Endothelial cell of umbilical vein (primary cell): ENCODE measurements around the gene NAT16.

Experiments used
- GATA2 ChIP-seq: IDR thresholded peaks from 2 replicates; pipeline ENCODE4 v1.7.0; 2011; ENCODE audit warnings: low read depth, mild to moderate bottlenecking, moderate library complexity, mixed read lengths, low read length; ENCODE audit not compliant: insufficient read length, insufficient read depth
- JUN ChIP-seq: IDR thresholded peaks from 2 replicates; pipeline ENCODE4 v1.6.1; 2011; ENCODE audit warnings: borderline replicate concordance, low read depth; ENCODE audit not compliant: insufficient read length, insufficient read depth
- POLR2A ChIP-seq: IDR thresholded peaks from 2 replicates; pipeline ENCODE4 v1.6.1; 2012; ENCODE audit warnings: low read depth, mild to moderate bottlenecking, control low read depth, low read length
- TF ChIP-seq, protein P1 (sequence below), 2 donors: IDR thresholded peaks; 1 replicate in 1 of 2; 2 replicates in 1 of 2; pipeline ENCODE4 v1.5.1; 2011; ENCODE audit warnings: low read length in 2 of 2, mild to moderate bottlenecking in 2 of 2, moderate library complexity in 2 of 2, control low read depth in 1 of 2, inconsistent platforms in 1 of 2, low read depth in 1 of 2; ENCODE audit not compliant: insufficient read depth in 1 of 2; ENCODE audit errors: extremely low read depth in 1 of 2

DNA sequence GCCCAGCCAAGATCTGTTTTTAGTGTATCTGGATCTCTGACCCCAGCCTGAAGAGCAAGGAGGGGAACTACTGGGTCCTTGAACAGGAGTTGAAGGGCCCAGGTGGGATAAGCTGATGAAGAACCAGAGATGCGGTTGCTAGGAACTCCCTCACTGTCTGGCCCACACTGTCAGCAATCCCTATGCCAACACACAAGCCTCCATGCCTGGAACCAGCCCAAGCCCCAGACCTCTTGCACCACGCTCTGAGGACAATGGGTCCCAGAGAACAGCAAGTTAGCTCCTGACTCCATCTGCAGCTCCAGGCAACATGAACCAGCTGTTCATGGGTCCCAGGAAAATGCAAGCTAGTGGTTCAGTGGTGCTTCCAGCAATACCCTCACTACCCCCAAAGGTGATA lies 2.4 kb downstream of the NAT16 start:
- TF ChIP-seq POLR2A = no peak
- TF ChIP-seq, protein P1, sequence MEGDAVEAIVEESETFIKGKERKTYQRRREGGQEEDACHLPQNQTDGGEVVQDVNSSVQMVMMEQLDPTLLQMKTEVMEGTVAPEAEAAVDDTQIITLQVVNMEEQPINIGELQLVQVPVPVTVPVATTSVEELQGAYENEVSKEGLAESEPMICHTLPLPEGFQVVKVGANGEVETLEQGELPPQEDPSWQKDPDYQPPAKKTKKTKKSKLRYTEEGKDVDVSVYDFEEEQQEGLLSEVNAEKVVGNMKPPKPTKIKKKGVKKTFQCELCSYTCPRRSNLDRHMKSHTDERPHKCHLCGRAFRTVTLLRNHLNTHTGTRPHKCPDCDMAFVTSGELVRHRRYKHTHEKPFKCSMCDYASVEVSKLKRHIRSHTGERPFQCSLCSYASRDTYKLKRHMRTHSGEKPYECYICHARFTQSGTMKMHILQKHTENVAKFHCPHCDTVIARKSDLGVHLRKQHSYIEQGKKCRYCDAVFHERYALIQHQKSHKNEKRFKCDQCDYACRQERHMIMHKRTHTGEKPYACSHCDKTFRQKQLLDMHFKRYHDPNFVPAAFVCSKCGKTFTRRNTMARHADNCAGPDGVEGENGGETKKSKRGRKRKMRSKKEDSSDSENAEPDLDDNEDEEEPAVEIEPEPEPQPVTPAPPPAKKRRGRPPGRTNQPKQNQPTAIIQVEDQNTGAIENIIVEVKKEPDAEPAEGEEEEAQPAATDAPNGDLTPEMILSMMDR (IDR thresholded peaks at IDR 0.05; ENCODE audit: extremely low read depth in 1 of 2, insufficient read depth in 1 of 2, low read depth in 1 of 2, low read length in 2 of 2) = no peak
- no peak for TF ChIP-seq JUN
- no peak for TF ChIP-seq GATA2
